Measurements from ENCODE around the gene ATP2C1.

DNA sequence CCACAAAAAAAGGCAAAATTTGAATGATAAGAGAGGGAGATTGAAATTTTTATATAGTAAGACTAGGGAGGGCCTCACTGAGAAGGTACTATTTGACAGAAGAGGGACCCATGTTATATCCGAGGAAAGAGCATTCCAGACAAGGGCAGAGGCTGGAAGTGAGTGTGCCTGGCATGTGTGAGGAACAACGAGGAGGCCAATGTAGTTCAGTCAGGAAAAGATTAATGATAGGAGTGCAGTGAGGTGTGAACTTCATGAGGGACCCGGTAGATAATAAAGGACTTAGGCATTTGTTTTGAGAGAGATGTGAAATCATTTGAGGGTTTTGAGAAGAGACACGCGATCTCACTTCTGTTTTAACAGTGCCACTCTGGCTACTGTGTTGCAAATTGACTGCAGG lies 96.4 kb downstream of the ATP2C1 start:
- TF ChIP-seq, protein P1, sequence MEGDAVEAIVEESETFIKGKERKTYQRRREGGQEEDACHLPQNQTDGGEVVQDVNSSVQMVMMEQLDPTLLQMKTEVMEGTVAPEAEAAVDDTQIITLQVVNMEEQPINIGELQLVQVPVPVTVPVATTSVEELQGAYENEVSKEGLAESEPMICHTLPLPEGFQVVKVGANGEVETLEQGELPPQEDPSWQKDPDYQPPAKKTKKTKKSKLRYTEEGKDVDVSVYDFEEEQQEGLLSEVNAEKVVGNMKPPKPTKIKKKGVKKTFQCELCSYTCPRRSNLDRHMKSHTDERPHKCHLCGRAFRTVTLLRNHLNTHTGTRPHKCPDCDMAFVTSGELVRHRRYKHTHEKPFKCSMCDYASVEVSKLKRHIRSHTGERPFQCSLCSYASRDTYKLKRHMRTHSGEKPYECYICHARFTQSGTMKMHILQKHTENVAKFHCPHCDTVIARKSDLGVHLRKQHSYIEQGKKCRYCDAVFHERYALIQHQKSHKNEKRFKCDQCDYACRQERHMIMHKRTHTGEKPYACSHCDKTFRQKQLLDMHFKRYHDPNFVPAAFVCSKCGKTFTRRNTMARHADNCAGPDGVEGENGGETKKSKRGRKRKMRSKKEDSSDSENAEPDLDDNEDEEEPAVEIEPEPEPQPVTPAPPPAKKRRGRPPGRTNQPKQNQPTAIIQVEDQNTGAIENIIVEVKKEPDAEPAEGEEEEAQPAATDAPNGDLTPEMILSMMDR (IDR thresholded peaks at IDR 0.05) = no peak
- TF ChIP-seq POLR2A (IDR thresholded peaks at IDR 0.05) = no peak
